Esophagus squamous epithelium (tissue), 4 donors: Measurements from ENCODE around the gene SLAMF7.
"Not testable (repeated sequence)": the region's sequence is repeated elsewhere in the genome, so short reads cannot be mapped to it uniquely, and the experiment has no call there.

Experiments used
- POLR2A ChIP-seq, 4 donors: fragments of 450-650 bp; IDR thresholded peaks; one replicate each; pipeline ENCODE4 v1.6.1; 2017; ENCODE audit warnings: antibody characterized with exemption in 4 of 4, mild to moderate bottlenecking in 4 of 4, moderate library complexity in 3 of 4
- TF ChIP-seq, protein P1 (sequence below), 6 experiments: fragments of 450-650 bp in 4 of 6; fragments of 200-600 bp in 2 of 6; sonication (generic) in 2 of 6; IDR thresholded peaks; one replicate each; pipeline ENCODE4 v1.5.1; 2016 to 2019; ENCODE audit warnings: antibody characterized with exemption in 6 of 6, mild to moderate bottlenecking in 4 of 6, moderate library complexity in 4 of 6

DNA sequence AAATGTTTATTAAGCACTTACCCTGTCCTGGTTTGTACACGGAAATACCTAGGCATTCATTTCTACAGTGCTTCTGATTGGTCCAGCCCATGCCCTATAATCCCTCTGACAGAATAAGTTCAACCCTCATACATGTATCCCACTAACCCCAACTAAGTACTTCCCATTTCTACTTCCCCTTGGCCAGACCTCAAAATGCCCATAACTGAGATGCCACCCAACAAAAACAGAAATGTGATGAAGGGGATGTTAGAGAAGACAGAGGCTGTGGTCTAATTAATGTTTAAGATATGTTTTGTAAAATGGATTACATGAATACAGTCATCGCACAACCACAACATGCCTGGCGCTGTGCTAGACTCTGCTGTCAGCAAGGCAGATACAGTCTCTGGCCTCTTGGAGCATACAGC lies 33.8 kb upstream of the SLAMF7 start:
- TF ChIP-seq, protein P1, sequence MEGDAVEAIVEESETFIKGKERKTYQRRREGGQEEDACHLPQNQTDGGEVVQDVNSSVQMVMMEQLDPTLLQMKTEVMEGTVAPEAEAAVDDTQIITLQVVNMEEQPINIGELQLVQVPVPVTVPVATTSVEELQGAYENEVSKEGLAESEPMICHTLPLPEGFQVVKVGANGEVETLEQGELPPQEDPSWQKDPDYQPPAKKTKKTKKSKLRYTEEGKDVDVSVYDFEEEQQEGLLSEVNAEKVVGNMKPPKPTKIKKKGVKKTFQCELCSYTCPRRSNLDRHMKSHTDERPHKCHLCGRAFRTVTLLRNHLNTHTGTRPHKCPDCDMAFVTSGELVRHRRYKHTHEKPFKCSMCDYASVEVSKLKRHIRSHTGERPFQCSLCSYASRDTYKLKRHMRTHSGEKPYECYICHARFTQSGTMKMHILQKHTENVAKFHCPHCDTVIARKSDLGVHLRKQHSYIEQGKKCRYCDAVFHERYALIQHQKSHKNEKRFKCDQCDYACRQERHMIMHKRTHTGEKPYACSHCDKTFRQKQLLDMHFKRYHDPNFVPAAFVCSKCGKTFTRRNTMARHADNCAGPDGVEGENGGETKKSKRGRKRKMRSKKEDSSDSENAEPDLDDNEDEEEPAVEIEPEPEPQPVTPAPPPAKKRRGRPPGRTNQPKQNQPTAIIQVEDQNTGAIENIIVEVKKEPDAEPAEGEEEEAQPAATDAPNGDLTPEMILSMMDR (IDR thresholded peaks at IDR 0.05): not testable (repeated sequence)
- not testable (repeated sequence) for TF ChIP-seq POLR2A (IDR thresholded peaks at IDR 0.05)
